ENCODE data around the gene HEMK1. TPM values are rescaled to one million over a fixed set of nuclear protein-coding genes. Genes with fewer than 3 reads are reported as not detected.
A peak's percentile ranks its signal among the peaks of the same experiment; 100 is the strongest.

The HEMK1 gene
- total RNA-seq, 1 donor from 2014 or later, result 10.9 TPM

DNA sequence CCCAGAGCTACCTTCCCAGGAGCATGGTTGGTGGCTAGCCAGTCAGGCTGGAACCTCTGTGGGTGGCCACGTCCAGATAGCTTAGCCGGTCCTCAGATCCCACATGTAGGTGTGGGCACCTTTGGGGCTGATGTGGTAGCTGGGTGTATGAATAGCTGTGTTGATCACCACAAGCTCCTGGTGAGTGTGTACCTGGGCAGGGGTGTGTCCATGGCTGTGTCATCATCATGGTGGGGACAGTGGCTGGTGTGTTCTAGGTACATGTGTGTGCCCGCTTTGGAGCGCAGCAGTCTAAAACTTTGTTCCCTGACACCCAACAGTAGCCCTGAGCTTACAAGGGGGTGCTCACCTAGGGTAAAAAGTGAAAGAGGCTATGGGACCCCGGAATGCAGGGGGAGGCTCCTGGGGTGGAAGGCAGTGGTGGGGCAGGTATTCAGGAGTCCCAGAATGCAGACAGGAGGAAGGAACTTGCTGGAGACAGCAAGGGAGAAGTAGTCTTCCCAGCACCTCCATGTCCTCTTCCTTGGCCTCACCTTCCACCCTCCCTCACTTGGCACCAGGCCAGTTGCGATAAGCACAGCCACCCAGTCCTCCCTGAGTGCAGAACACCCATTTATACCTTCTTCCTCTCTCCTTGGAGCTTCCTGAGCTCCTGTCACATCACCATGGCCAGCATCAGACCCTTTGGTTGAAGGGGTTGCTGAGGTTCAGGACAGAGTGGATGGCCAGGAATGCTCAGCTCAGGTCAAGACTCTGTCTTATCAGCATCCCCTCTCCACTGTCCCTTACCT lies 41.1 kb downstream of the HEMK1 start:
- H3K27me3 Mint-ChIP-seq (ENCODE audit: unreplicated experiment), result peaks cover 9% of the 10 kb centered on the region

DNA sequence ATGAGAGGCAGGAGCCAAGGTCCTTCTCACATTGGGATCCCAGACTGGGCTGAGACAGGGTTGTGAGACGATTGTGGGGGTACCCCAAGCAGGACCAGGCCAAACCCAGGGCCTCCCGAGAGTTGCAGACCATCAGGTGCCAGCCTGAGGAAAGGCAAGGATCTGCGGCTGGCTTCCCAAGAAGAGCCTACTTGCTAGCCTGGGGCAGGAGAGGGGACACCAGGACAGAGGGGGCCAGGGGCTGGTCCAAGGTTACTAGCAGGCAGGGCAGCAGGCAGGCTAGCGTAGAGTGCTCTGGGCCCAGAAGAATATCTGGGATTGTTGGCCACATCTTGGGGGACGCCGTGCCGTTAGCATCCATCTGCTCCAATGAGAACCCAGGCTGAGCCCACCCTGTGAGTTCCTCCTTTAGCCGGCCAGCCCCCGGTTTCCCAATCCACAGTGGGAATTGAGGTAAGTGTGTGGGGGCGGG lies 41.7 kb downstream of the HEMK1 start:
- TF ChIP-seq, protein P1, sequence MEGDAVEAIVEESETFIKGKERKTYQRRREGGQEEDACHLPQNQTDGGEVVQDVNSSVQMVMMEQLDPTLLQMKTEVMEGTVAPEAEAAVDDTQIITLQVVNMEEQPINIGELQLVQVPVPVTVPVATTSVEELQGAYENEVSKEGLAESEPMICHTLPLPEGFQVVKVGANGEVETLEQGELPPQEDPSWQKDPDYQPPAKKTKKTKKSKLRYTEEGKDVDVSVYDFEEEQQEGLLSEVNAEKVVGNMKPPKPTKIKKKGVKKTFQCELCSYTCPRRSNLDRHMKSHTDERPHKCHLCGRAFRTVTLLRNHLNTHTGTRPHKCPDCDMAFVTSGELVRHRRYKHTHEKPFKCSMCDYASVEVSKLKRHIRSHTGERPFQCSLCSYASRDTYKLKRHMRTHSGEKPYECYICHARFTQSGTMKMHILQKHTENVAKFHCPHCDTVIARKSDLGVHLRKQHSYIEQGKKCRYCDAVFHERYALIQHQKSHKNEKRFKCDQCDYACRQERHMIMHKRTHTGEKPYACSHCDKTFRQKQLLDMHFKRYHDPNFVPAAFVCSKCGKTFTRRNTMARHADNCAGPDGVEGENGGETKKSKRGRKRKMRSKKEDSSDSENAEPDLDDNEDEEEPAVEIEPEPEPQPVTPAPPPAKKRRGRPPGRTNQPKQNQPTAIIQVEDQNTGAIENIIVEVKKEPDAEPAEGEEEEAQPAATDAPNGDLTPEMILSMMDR (IDR thresholded peaks at IDR 0.05; ENCODE audit: unreplicated experiment), result no peak
- peaks cover 30% of the 10 kb centered on the region for H3K4me1 Mint-ChIP-seq (ENCODE audit: unreplicated experiment)
- DNase-seq (ENCODE audit: low spot score), result no peak
- no peaks in the 10 kb centered on the region for H3K36me3 Mint-ChIP-seq (ENCODE audit: low read depth, unreplicated experiment)
- no peak overlapping the region for H3K27ac Mint-ChIP-seq (ENCODE audit: unreplicated experiment)
- peaks cover 9% of the 10 kb centered on the region for H3K27me3 Mint-ChIP-seq (ENCODE audit: unreplicated experiment)
- H3K4me3 Mint-ChIP-seq (ENCODE audit: unreplicated experiment), result peak overlapping the region; percentile 37
- H3K9me3 Mint-ChIP-seq (ENCODE audit: unreplicated experiment), result no peaks in the 10 kb centered on the region

More for the DNA sequence above, 41.1 kb downstream of the HEMK1 start:
- H3K36me3 Mint-ChIP-seq (ENCODE audit: low read depth, unreplicated experiment), result no peaks in the 10 kb centered on the region
- H3K9me3 Mint-ChIP-seq (ENCODE audit: unreplicated experiment), result no peaks in the 10 kb centered on the region
- no peak for DNase-seq (ENCODE audit: low spot score)
- peaks cover 30% of the 10 kb centered on the region for H3K4me1 Mint-ChIP-seq (ENCODE audit: unreplicated experiment)
- H3K4me3 Mint-ChIP-seq (ENCODE audit: unreplicated experiment), result peak overlapping the region; percentile 66
- H3K27ac Mint-ChIP-seq (ENCODE audit: unreplicated experiment), result no peak overlapping the region
- TF ChIP-seq, protein P1 (IDR thresholded peaks at IDR 0.05; ENCODE audit: unreplicated experiment), result no peak

DNA sequence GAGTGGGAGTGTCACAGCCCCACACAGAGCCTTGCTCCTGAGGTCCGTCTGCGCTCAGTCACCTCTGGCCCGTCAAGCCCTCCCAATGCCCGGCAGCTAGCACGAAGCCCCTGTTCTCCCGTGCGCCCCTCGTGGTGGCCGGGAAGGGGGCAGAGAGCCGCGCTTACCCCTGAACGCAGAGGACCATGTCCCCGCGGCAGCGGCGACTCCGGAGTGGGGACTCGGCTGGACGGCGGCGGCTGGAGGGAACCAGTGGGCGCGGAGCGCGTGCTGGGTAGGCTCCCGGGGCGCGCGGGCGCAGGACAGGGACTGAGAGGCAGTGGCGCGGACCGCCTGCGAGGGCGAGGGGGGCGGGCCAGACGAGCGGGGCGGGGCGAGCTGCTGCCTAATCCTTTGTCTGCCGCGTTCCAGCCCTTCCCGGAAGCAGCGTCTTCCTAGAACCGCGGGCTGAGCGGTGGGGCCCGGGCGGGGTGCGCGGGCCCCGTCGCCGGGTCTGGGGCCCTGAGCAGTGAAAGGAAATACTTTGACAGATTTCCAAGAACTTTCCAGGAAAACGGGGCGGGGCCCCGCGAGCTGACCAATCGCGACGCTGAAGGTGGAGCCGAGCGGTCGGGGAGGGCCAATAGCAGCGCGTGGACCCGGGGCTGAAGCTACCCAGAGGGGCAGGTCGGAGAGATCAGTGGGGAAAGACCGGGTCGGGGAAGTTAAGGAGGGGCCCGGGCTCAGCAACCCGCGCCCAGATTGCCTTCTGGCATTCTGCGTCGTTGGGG lies 42.3 kb downstream of the HEMK1 start, which contains the start of gene CISH:
CISH (minus strand) TSS at position 311 of the 770 bp plus-strand sequence; CDS start at position 187, 124 bp downstream.
- TF ChIP-seq, protein P1 (IDR thresholded peaks at IDR 0.05; ENCODE audit: unreplicated experiment), result peak; percentile 64
- Mint-ChIP-seq H3K27me3 (ENCODE audit: unreplicated experiment) (peaks cover 15% of the 10 kb centered on the region), H3K36me3 (ENCODE audit: low read depth, unreplicated experiment) (peaks cover 4% of the 10 kb centered on the region), H3K4me3 (ENCODE audit: unreplicated experiment) (peak within 1 kb of the TSS; percentile 86), H3K27ac (ENCODE audit: unreplicated experiment) (no peak within 1 kb of the TSS), H3K4me1 (ENCODE audit: unreplicated experiment) (peaks cover 36% of the 10 kb centered on the region), H3K9me3 (ENCODE audit: unreplicated experiment) (no peaks in the 10 kb centered on the region)
- peak; percentile 94 for DNase-seq (ENCODE audit: low spot score)

DNA sequence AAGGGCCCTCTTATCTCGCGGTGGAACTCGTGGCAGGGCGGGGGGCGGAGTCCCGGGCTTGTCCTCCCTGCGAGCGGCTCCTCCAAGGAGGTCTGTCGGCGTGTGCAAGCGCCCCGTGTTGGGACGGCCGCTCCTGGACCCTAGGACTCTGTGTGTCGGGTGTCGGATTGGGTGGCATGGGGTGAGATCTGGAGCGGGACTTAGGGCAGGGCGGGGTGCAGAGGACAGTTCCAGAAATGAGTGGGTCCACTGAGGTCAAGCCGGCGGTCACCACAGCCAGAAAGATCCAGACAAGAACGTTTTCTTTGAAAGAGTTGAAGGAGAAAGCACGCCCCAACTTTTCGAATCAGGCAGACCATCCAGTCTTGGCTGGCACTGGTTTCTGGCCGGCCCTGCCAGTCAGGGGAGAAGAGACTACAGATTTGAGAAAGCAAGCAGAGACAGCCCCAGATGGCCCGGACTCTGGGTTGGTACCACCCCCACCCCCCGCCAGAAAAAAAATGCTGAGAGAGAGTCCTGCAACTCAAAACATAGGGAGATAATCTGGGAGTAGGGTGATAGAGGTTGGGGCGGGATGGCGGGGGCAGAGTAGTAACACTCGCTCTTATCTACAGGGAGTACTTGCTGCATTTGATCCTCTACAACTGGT lies 43.0 kb downstream of the HEMK1 start:
- H3K27me3 Mint-ChIP-seq (ENCODE audit: unreplicated experiment), result peaks cover 15% of the 10 kb centered on the region

More for the DNA sequence above, 43.0 kb downstream of the HEMK1 start:
- peak overlapping the region; percentile 86 for H3K4me3 Mint-ChIP-seq (ENCODE audit: unreplicated experiment)
- H3K27ac Mint-ChIP-seq (ENCODE audit: unreplicated experiment), result no peak overlapping the region
- DNase-seq (ENCODE audit: low spot score), result no peak
- H3K9me3 Mint-ChIP-seq (ENCODE audit: unreplicated experiment), result no peaks in the 10 kb centered on the region
- peaks cover 36% of the 10 kb centered on the region for H3K4me1 Mint-ChIP-seq (ENCODE audit: unreplicated experiment)
- peaks cover 4% of the 10 kb centered on the region for H3K36me3 Mint-ChIP-seq (ENCODE audit: low read depth, unreplicated experiment)
- TF ChIP-seq, protein P1 (IDR thresholded peaks at IDR 0.05; ENCODE audit: unreplicated experiment), result no peak

Data from endothelial cell (in vitro differentiated cells).